GM19023 (cell line): ENCODE results near the gene TLL1.

ENCODE experiments used
- ATAC-seq: cut with Tn5 transposase; IDR thresholded peaks from one replicate; pipeline ENCODE4 v1.9.1; 2021; ENCODE audit warnings: mild to moderate bottlenecking, moderate library complexity; ENCODE audit not compliant: unreplicated experiment

TLL1 gene

GRCh38 chr4:166140951-166141350 lies 267.9 kb downstream of the TLL1 start:
- ATAC-seq: no peak

- ATAC-seq: no peak
Measured at GRCh38 chr4:166143227-166143626, 270.2 kb downstream of the TLL1 start.

- ATAC-seq: no peak
Measured at GRCh38 chr4:166144607-166145006, 271.6 kb downstream of the TLL1 start.

DNA sequence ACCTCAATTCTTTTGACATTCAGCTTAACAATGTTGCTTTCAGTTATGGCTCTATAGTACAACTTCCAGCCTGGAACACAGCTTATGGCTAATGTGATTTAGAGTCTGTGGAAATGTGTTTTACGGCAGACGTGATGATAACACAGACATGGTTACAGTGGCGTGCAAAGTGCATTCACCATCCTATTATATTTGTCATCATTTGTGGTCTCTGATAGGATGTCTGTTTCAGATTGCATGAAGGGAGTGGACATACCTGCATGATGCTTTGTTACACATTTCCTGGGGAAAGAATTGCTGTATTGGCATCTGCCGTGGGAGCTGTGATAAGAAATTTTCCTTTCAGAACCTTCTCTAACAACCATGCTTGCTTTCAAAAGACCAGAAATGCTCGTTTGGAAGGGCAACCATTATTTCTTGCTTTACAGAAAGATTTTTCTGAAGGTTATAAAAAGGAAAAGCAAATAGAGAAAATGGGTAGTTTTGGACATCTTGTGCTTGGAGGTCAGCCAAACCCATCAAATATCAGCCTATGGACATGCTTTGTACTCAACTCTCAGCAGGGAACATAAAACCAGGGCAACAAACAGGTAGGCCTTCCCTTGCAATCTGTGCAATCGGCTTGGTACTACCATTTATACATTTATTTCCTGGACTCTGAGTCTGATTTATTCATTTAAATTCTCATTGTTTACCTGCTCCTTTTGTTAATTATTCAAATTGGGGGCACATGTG lies 273.9 kb downstream of the TLL1 start:
- ATAC-seq: no peak
